Kasumi-1 (cell line): ENCODE data around the gene MMP14.
A peak's percentile ranks its signal among the peaks of the same experiment; 100 is the strongest.
"Not testable (repeated sequence)": the region's sequence is repeated elsewhere in the genome, so short reads cannot be mapped to it uniquely, and the experiment has no call there.

Experiments used
- DNase-seq, 2 experiments: peaks; one replicate each; lab custom pipeline; 2025; lab: John Stamatoyannopoulos, UW

Gene MMP14

DNA sequence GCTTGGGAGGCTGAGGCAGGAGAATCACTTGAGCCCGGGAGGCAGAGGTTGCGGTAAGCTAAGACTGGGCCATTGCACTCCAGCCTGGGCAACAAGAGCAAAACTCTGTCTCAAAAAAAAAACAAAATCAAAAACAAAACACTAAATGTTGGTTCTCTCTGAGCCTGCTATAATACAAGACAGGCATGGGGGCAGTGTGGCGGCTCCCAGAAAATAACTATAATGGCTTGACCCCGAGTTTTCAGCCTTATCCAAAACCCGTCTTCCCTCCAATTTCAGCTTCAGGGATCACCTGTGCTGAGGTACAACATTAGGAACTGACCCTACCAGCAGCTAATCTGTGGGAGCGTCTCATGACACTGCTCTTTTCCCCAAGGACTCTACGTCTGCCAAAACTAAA lies 22.0 kb upstream of the MMP14 start:
- no peak for DNase-seq

DNA sequence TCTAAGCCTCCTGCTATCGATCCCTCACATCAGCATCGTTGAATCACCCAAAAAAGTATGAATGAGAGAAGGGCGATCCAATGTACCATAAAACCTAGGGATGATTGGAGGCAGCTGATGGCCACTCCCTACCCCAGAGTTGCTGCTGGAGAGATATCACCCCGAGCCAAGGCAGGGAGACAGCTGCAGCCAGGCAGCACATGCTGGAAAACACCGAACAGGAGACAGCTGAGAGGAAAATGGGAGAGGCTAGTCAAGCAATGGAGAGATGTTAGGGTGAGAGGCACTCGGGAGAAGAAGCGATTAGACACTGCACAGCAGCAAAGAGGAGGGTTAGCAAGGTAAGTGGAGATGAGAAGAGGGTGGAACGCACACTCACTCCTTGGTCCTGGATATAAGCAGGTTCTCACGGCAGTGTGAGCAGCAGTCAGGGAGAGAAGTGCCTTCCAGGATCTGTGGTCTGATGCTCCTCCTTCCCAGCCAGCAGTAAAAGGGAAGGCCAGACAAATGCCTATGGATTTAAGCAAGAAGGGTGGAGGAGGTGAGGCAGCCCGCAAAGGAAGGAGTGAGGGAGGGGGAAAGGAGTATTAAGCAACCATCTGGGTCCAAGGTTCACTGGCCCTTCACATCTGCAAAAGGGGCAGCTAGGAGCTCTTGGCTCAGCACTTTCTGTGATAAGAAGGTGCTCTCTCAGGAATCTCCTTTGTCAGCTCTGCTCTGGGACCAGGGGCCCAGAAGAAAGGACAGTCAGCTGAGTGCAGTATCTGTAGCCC lies 21.3 kb upstream of the MMP14 start, which contains the start of gene SLC7A7:
TSS of gene SLC7A7 (minus strand) at position 495 of the 773 bp plus-strand sequence. CDS start 2,037 bp downstream, outside the sequence.
- DNase-seq, result no peak

DNA sequence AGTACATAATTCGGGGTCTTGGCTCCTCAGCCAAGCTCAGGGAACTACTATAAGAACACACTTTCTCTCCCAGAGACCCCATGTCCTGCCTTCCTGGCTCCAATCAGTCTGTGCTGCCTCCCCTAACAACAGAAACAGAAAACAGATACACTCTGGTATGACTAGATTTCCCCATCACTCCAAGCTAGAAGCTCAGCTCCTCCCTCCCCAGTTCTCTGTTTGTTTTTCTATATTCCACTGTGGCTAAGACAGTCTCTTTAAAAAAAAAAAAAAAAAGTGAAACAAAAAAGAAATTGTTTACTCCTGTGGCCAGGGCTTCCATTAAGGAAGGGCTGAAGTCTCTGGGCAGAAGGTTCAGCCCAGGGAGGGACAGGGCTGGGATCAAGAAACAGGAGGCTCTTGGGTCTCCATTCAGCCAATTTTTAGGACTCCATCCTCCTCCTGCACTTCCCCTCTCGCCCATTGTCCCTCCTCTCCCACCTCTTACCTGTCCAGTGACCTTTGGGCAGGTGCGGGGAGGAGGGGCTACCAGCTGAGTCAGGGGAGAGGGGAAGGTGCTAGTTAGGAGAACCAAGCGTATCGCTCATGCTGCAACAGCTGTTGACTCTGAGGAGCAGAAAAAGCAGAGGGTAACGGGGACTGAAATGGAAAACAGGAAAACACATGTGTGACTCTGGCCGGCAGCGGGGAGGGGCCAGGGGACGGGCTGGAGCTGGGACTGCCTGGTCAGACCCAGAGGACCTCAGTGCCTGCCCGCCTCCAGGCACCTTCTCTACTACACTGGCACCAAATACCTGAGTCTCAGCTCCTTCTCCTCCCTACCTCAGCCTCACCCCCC lies 17.0 kb upstream of the MMP14 start:
- DNase-seq, result no peak

DNA sequence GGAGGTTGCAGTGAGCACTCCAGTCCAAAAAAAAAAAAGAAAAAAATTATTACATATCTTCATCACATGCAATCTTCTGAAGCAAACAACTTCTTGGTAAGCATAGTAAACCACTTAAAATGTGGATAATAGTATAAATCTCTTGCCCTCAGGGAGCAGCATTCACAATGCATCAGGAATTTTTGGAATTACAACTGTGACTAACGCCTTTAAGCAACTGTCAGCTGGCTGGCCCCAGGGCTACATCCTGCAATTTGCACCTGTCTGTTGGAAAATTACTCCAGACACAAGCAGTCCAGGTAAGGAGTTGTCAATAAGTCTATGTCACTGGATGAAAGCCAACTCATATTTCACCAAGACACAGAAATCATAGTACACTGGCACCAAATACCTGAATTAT lies 15.7 kb upstream of the MMP14 start:
- DNase-seq, result no peak

DNA sequence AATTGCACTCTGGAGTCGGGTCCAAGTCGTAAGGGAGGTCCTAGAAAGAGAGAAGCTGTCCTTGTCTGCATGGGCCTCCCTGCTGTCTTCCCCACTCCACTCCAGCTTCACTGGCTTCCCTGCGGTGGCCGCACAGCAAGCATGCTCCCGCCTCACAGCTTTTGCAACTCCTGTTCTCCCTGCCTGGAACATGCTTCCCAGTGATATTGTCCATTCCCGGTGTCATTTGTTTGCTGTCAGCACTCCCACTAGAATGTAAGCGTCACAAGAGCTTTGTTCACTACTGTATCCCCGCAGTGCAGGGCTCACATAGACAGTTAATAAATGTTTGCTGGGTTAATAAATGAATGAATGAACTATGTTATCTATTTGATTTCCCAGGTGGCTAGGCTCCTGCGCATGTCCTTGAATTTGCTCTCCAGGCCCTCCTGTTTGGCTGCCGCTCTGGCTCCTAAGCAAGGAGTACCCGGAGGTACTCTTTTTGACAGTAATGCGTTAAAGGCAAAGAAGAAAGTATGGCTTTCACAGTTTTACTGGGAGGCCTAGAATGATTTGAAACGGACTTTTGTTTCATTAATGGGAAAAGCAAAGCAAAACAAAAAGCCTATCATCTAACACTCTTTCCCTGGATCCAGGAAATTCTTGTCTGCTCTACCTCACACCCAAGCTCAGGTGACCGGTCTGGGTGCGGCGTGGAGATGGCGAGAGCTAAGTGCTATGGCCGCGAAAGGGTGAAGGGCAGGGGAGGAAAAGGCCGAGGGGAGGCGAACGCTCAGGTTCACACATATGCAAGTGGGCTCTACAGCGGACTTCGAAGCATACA lies 15.0 kb upstream of the MMP14 start:
- DNase-seq, result no peak

DNA sequence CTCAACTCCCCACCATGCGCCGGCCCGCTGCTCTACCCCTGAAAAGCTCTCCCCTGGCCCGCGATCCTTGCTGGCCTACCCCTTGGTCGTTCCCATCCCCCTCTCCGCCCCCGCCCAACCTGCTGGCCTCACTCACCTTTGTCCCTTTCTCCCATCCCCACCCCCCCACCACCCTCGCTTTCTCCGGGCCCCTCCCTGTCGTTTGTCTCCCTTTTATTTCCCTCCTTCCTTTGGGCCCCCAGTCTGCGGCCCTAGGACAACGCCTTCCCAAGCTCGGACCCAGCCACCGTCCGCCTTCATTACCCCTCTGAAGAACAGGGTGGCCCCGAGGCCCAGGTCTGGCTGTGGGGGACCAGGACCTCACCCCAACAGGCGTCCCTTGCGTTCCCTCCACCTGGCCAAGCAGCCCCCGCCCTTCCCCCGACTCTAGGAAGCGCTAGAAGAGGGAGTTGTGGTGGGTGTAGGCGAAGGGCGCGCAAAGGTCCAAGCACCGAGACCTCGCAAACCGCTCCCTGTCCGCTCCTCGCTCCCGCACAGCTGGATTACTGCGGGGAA lies 14.3 kb upstream of the MMP14 start:
- no peak for DNase-seq

GRCh38 chr14:22822571-22823098 lies 13.8 kb upstream of the MMP14 start:
- peak; percentile 66 to 79 for DNase-seq

DNA sequence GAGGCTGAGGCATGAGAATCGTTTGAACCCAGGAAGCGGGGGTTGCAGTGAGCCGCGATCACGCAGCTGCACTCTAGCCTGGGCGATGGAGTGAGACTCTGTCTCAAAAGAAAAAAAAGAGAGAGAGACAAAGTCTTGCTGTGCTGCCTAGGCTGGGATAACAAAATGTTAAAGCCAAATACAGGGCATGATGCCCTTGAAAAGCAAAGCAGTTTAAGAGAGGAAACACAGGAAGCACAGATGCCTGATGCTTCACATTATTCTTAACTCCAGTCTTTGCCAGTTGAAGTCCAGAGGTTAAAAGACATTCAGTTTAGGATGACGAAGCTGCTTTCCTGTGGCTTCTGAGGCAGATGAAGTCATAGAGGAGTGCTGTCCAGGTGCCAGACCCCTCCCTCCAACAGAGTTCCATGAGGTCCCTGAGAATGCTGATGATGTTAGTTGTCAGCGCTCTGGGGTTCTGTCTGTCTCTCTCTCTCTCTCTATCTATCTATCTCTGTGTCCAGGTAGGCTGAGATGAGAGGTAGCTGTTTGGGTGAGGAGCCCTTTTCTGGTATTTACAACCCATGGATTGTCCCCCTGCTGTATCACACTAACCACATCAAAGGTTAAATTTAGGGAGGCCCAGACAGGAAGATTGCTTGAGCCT lies 11.6 kb upstream of the MMP14 start:
- peak; percentile 14 to 31 for DNase-seq

DNA sequence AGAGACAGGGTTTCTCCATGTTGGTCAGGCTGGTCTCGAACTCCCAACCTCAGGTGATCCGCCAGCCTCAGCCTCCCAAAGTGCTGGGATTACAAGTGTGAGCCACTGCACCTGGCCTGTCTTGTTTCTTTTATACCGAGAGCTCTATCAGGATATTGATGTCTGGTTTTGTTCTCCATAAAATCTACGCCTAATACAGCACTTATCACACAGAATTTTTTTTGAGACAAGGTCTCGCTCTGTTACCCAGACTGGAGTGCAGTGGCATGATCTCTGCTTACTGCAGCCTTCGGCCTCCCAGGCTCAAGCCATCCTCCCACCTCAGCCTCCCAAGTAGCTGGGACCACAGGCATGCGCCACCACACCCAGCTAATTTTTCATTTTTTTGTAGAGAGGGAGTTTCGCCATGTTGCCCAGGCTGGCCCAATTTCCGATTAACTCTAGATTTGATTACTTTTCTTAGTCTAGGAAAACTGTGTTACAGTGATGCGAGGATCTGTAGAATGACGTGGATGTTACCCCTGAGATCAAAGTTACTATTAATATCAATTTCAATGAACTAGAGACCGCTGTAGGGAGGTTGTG lies 7.2 kb upstream of the MMP14 start:
- DNase-seq, result not testable (repeated sequence)

DNA sequence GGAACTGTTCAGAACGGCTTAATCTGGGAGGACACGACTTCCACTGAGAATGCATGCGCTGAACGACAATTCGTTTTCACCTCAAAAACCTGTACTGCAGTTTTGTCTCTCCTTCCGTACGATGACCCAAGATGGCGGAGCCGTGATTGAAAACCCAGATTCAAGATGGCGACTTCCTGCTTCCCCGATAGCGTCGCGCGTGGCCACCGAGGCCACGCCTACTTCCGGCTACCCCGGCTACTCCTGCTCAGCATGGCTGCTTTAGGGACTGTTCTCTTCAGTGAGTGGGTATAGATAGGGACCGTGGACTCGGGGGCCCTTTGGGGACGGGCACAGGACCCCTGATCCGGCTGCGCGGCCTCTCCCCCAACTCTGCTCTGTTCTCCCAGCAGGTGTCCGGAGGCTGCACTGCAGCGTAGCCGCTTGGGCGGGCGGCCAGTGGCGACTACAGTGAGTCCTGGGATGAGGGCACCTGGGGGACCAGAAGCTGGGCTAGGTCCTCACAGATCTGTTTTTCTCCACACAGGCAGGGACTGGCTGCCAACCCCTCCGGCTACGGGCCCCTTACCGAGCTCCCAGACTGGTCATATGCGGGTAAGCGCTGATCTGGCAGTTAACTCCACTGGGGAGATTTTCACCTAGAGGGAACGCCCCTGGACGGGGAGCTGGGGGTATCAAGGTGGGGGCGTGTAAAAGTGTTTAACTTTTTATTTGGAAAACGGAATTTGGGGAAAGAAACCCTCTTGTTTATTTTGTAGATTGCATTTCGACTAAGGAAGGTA lies 6.5 kb upstream of the MMP14 start, which contains the start of gene MRPL52:
TSS of gene MRPL52 (plus strand) at position 227 of the 782 bp plus-strand sequence. CDS start at position 253, 26 bp downstream.
- peak; percentile 90 to 94 for DNase-seq

DNA sequence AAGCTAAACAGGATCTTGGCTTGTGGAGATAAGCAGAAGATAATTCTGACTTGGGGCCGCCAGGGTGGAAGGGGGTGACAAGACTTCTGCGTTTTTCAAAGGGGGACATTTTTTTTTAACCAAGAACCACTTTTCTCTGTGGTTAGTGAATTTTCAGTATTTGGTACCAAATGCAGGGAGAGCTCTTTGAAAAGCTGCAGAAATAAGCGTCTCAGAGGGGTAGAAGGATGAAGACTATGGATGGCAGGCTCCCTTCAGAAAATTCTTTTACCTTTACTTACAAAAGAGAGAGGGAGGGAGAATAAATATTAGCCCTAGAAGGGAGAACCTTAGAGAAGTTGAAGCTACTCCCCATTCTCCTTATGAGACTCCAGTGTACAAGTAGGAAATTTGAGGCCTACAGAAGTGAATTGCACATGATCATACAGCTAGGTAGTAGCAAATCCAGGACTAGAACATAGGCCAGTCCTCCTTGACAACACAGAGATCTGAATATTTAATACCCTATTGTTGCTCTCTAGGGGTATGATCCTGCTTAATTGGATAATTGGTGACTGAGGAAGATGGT lies 5.9 kb upstream of the MMP14 start:
- DNase-seq, result peak in 1 of 2 experiments; percentile 44

DNA sequence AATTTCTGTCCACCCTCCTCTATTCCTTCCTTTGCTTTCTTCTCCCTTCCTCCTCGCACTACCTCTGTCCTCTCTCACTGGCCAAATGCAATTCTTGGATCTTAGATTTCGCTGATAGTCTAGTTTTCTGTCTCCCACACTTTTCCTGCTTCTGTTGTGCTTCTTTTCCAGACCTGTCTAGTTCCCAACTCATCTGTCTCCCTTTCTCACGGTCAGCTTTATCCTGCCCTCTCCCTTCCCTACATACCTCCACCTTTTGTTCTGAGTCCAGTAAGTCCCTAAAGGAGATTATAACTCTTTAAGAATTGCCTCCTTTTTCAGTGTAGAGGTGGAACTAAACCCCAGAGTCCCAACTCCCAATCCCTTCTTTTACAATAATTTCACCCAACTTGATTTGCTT lies 880 bp upstream of the MMP14 start:
- DNase-seq, result no peak

- DNase-seq, result peak; percentile 11 to 29
These were observed 847 bp downstream of the MMP14 start for GRCh38 chr14:22837114-22837749.

DNA sequence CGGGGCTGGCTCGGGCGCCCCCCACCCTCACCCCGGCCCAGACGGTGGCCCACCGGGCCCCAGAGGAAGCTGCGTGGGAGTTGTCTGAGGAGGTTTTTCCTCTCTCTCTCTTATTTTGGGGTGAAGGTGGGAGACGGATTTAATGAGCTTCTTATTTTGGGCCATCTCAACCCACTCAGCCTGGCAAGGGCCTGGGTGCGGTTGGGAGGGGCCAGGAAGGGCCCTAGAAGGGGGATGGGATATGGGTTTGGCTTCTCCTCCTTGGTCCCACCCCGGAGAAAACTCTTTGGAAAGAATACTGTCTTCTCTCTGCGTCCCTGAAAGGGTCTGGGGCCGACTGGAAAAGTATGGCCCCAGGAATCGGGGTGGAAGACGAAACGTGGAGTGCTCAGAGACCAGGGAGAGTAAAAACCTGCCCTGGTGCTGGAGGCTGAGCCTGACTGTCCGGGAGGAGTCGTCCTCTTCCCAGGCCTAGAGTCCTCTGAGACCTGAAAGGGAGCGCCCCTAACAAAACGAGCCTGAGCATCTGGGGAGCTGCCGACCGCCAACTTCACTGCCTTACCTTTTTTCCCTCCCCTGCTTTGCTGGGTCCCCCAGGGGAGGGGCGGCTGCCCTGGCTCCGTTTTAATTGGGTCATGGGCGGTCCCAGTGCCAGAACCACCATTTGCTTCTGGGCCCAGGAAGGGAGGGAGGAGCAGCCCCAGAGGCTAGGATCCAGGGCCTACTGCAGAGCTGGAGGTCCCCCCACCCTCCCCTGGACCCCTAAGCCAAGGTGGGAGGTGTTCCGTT lies 1.6 kb downstream of the MMP14 start:
- DNase-seq, result no peak

DNA sequence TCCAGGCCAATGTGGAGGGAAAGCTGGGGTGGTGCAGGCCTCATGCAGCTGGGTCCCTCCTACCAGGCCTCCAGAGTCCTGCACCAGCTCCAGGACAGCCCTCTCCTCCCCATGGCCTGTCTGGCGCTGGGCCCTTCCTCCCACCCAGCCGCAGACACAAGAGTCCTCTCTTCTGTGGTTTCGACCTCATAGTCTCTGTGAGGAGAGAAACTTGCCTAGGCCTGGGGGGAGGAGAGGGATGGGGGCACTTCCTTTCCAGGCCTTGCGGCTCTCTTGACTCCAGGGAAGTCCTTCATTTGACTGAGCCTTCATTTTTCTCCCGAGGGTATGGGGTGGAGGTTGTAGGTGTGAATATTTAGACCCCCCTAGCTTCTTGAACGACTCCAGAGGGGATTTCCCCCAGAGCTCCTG lies 2.3 kb downstream of the MMP14 start:
- DNase-seq, result peak; percentile 59 to 69

DNA sequence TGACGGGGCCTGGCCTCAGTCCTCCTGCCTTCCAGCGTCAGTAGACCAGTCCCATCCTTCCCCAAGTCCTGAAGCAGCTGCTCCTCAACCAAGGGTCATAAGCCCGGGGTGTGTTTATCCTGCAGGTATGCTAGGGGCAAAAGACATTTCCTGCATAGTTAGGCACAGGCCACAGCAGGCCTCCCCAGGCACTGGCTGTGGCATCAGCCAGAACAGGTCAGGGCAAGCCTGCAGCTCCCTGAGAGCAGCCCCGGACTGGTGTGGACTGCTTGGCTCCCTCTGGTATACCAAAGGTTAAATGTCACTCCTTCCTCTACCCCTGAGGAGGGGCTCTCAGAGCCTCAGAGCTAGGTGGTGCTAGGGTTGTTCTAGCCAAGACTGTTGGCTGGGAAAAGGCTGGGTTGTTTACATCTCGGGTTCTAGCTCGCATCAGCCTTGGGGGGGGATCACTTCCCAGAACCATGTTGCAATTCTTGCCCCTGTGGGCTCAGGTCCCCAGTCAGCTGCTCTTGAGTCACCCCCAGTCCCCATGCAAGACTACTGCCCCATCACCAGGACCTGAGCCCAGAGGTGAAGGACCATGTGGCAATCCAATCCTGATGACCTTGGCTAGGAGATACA lies 2.9 kb downstream of the MMP14 start:
- no peak for DNase-seq

GRCh38 chr14:22841311-22841710 lies 4.9 kb downstream of the MMP14 start:
- DNase-seq, result no peak

DNA sequence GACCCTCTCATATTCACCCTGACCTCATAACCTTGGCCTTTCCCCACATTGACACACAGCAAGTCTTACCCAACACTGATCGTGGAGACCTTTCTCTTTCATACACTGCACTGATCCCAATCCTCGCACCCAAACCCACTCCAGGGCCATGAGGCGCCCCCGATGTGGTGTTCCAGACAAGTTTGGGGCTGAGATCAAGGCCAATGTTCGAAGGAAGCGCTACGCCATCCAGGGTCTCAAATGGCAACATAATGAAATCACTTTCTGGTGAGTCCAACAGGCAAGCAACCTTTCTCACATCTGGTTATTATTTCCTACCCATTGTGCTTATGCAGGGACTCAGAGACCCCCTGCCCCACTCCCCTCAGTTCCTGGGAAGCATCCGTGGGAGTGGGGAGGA lies 5.4 kb downstream of the MMP14 start:
- DNase-seq, result no peak
